GM19238 (cell line): Measurements from ENCODE around the gene MTFP1.
"Not testable (repeated sequence)": the region's sequence is repeated elsewhere in the genome, so short reads cannot be mapped to it uniquely, and the experiment has no call there.

Experiments
- DNase-seq: peaks from one replicate; pipeline ENCODE4 v3.0.0; 2011; ENCODE audit warnings: low spot score; ENCODE audit not compliant: insufficient read length

The MTFP1 gene, protein sequence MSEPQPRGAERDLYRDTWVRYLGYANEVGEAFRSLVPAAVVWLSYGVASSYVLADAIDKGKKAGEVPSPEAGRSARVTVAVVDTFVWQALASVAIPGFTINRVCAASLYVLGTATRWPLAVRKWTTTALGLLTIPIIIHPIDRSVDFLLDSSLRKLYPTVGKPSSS

DNA sequence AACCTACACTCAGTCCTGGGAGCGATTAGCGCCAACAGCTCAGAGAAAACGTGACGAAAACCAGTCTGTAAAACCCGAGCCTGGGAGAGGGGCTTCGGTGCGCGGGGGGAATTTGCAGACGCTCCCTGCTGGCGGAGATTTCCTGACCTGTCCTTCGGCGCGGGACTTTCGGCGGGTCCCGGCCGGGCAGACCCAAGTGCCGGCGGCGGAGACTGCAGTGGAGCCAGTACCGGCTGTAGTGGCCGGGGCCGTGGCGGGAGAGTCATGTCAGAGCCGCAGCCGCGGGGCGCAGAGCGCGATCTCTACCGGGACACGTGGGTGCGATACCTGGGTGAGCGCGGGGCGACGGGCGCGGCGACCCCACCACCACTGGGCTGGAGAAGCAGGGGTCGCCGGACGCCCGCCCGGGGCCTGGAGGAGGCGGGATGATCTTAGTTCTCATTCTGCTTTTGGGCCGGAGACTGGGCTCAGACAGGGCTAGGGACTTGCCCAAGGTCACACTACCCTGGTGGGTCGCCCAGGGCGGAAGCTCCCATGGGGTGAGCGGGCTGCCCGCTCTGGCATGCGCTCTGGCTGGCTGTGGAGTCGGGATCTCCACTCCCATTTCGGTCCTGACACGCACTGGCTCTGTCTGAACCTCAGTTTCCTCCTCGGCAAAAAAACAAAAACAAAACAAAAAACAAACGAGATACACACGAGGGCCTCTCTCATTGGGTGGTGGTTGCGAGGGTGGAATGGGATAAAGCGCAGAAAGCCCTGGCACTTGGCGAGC is at the start of gene MTFP1:
Gene MTFP1, plus strand, starts transcription at position 153 of the 772 bp plus-strand sequence. Its CDS starts 112 bp downstream, at position 265.
- peak; percentile 50 for DNase-seq

DNA sequence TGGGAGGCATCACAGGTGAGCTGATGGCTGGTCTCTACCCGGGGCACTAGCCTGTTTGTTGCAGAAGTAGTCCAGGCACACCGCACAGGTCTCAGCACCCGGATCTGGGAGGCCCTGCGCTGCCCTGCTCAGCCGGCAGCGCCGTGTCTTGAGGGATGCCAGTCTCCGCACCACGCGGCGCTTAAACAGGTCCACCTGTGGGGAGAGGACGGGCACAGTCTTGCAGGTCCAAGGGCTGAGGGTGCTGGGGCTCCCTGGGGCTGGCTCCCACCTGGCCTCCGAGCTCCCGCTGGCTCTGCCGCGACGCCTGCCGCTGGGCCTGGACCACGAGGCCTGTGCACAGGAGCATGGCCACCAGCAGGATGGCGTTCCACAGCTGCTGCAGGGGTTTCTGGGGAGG is 45.6 kb upstream of the MTFP1 start:
- no peak for DNase-seq

DNA sequence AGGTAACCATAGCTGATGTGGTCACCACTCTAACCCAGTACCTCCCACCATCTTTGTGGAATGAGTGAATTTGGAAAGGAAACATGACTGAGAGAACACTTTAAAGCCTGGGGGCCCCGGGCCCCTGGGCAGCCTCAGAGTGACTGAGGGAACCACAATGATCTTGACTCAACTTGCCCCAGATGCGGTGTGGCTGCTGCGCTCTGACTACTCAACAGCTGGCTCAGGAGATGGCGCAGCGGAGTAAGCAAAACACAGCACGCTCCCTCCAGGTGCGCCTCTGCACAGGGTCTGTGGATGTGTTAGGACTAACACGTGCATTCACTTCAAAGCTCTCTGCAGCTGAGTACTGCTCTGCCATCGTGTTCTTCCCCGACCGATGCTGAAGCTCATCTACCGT is 44.3 kb upstream of the MTFP1 start:
- DNase-seq: no peak

DNA sequence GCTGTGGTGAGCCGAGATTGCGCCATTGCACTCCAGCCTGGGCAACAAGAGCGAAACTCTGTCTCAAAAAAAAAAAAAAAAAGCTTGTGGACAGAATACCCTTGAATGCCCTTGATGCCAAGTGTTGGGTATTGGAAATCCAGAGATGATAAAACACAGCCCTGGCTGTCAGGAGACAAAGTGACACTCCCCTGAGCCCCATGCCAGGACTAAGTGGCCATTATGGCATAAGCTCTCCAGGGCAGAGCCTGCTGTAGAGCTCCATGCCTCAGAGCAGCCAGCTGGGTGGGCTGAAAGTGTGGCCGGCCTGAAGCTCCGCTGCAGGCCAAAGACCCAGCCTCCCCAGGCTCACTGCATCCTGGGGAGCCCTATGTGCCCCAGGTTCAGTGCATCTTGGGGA is 43.2 kb upstream of the MTFP1 start:
- no peak for DNase-seq

DNA sequence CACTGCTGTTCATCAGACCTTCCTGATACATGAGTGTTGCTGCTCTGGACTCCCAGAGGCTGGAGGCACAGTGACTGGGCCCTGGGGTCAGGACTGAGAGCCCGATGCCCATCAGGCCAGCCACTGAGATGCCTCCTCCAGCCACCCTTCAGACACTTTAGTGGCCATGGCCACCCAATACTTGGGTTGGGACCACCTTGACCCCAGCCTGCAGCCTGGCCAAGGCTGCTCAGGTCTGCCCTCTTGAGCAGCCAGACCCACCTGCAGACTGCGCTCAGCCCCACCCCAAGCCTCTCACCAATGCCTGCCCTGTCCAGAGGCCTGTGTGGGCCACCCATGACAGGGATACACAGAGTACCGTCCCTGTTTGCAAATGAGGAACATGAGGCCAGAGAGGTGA is 42.5 kb upstream of the MTFP1 start:
- DNase-seq: no peak

DNA sequence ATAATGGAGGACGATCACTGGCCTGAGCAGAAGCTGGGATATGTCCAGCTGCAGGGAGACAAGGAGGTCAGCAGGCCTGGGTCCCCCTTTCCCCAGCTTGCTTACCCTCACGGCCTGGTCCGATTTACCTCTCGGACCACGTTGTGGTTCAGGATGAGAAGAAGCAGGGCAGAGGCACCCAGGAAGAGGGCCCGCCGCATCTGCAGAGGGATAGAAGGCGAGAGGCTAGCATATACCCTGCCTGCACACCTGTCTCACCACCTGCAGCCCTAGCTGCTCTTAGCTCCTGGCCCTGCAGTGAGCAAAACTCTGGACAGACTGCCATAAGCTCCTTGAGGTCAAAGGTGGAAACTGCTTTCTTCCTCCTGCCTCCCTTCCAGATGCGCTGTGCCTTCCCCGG is 39.6 kb upstream of the MTFP1 start:
- no peak for DNase-seq

DNA sequence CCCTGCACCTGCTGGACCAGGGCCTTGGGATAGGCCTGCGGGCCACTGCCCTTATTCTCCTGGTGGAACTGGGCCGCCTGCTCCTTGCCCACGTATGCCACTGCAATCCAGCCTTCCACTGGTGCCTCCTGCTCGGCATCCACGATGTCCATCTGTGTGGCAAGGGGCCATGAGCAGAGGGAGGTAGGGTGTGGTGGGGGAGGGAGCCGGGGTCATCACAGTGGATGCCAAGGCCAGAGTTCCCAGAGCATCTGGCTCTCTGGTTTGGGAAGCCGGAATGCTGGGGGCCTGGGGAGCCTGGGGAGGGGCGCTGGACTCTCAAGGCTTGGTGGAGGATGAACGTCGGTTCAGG is 39.0 kb upstream of the MTFP1 start:
- no peak for DNase-seq

DNA sequence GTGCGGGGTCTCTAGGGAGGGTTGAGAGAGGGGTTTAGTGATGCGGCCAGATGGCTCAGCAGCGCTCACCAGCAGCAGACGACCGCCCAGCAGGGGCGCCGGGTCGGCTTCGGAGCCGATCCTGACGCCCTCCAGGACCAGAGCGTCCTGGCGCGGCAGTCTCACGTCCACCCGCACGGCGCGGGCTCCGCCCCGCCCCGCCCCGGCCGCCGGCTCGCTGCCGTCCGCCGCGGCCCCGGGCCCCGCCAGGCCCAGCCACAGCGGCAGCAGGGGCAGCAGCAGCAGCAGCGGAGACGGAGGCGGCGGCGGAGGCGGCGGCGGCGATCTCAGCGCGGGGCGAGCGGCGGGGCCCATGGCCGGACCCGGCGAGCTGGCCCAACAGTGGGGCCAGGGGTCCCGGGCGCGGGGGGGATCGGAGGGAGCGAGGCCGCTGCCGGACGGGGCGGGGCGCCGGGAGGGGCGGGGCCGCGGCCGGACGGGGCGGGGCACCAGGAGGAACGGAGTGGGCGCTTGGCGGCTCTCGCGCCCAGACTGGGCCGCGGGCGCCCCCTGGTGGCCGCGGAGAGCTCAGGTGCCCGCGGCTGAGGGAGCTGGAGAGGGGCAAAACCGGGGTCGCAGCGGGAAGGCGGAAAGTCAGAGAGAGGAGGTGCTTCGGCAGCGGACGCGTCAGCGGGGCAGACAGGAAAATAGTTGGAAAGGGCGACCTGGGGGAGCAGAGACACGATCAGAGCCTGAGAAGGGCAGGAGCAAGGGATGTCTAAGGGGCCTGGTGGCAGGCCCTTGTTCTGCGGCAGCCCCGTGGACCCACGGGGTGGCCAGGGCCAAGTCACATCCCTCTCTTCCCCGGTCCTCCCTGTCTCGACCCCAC is 38.4 kb upstream of the MTFP1 start, which contains the start of gene RNF215:
Gene RNF215, minus strand, starts transcription at position 452 of the 868 bp plus-strand sequence. Its CDS starts 98 bp downstream, at position 354.
- peak; percentile 92 for DNase-seq

DNA sequence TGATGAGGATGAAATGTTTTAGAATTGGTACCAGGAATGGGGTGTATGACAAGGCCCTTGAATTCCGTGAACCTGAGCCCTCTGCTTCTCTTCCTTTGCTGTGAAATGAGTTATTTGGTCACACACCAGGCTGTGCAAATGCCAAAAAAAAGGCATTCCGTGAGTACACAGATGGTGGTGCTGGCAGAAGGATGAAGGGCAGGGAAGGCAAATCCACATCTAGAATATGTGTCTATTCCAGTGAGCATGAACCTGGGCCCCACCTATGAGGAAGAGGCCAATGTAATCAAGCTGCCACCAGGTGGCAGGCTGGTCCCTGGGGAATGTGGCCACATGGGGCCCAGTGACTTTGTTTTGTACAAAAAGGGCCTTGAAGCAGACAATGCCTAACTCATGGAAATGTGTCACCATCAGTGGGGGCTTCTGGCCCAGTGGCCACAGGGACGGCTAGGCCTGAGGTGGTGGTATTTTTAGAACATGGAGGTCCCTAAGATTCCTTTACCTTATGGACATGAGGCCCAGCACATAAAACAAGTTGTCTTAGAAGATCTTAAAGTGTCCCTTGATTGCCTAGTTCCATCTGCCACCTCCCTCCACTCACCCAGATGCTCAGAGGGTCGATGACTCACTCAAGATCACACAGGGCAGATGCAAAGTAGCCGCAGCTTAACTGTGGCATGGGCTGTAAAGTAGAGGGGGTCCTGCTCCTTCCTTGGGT is 34.4 kb upstream of the MTFP1 start:
- DNase-seq: peak; percentile 76

DNA sequence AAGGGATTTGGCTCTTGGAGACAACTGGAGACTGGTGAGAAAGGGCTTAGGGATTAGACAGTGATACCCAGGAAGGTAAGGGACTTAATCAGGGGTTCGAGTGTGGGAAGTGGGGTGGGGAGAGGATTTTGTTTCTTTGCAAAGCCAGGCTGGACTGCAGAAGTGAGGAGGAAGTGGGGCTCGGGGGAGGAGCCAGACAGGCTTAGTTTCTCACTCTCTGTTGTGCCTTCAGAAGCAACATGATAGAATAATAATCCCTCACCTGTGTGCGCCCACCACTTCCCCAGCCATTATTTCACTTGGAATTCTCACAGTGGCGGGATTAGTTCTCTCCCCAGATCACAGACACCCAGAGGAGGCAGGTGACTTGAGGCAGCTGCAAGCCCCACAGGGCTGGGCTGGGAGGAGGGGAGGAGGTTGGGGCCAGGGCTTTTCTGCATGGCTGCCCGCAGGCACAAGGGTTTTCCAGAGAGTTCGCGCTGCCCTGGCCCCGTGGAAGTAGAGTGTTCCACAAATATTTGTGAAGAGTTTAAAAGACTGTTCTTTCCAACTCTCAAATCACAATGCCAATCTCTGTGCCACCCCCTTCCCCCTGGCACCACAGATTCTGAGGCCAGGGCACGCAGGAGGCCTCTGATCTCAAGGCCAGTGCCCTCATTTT is 32.8 kb upstream of the MTFP1 start:
- DNase-seq: no peak

DNA sequence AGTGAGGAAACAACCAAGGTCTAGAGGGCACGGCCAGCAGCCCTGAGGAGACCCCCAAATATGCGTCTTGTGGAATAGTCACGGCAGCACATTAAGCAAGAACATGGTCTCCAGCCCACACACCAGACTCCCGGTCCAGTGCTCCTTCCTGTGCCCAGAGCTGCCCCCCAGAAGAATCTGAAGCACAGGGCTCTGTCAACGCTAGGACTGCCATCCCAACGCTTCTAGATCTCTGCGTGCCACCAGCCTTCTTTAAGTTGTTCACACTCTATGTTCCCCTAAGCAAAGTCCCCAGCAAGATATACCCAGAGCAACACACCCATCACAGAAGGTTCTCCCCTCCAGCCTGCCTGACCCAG is 32.3 kb upstream of the MTFP1 start:
- no peak for DNase-seq

DNA sequence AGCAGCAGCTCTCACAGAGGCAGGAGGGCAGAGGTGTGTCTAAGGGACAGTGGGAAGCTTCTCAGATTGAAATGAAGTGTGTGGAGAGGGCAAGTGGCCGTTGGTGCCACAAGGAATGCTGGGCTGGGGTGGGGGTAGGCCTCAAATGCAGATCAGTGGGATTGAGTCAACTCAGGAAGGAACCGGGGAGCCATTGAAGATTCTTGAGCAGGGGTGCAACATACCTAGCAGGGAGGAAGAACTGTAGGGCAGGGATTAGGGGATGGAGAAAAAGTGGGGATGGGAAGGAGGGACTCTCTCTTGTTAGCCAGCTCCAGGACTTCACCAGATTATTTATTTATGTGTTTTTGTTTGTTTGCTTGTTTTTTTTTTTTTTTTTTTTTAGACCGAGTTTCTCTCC is 31.7 kb upstream of the MTFP1 start:
- no peak for DNase-seq

DNA sequence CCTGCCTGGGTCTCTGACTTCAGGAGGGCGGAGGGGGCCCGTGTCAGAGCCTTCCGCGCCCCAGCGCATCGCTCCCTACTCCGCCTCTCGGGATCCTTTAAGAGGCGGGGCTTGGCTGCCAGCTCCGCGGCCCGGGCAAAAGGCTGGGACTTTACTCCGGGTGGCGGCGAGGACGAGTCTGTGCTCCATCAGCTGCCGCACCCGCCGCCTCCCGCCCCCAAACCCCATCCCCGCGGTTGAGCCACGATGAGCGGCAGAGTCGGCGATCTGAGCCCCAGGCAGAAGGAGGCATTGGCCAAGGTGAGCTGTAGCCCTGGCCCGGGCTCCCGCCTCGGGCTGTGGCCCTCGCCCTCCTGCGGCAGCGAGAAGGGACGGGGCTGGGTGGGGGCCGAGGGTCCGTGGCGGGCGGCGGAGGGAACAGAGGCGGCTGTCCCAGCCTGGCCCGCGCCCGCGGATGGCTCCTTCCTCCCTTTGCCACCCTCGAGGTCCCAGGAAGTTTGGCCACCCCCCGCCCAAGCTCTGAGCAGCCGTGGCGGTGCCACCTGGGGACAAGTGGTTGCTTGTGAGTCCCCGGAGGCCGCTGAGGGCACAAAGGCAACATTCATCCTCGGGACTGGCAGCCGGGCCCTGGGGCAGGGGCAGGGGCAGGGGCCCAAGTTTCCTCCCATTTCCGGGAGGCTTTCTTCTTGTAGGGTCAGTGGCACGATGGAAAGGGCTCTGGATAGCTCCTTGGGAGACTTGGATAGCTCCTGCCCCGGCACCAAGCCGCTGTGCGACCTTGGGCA is 28.5 kb upstream of the MTFP1 start, which contains the start of gene SEC14L2:
Gene SEC14L2, plus strand, starts transcription at position 148 of the 785 bp plus-strand sequence. Its CDS starts 99 bp downstream, at position 247.
- no peak for DNase-seq

DNA sequence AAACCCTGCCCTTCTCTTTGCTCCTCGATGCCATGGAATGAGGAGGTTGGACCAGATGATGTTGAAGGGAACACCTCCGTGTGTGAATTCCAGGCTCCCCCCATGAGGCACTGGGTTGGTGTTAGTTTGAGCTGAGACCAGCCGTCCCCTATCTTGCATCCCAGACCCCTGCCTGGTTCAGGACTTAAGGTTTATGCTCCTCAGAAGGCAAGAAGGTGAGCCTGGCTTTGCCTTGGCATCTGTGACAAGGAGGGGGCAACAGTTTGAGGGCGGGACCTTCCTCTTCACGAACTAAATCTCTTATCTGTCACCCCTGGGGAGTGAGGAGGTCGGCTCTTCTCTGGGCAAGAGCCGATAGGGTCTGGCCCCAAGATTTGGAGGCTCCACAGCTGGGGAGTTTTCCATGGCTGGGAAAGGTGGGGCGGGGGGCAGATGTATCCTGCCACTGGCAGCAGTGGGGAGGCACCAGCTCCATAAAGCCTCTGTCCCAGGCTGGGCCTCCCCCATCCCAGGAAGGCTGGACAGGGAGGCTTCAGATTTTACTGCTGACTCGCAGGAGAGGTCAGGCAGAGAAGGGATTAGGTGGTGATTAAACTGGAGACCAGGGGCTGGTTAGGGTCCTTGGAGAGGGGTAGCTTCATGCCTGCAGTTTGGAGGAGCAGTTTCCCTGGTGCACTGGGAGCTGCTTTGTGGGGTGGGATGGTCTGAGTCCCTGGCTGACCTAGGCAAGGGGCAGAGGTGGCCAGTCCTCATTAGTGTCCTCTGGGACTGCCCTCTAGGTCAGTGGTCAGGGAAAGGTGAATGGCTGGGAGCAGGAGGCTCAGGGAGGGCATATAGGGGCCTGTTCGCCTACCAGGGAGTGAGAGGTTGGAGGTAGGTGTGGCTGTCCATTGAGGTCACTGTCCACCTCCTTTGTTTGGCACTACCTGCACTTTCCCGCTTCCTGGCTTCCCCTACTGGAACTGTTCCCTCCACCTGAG is 27.6 kb upstream of the MTFP1 start:
- DNase-seq: no peak

DNA sequence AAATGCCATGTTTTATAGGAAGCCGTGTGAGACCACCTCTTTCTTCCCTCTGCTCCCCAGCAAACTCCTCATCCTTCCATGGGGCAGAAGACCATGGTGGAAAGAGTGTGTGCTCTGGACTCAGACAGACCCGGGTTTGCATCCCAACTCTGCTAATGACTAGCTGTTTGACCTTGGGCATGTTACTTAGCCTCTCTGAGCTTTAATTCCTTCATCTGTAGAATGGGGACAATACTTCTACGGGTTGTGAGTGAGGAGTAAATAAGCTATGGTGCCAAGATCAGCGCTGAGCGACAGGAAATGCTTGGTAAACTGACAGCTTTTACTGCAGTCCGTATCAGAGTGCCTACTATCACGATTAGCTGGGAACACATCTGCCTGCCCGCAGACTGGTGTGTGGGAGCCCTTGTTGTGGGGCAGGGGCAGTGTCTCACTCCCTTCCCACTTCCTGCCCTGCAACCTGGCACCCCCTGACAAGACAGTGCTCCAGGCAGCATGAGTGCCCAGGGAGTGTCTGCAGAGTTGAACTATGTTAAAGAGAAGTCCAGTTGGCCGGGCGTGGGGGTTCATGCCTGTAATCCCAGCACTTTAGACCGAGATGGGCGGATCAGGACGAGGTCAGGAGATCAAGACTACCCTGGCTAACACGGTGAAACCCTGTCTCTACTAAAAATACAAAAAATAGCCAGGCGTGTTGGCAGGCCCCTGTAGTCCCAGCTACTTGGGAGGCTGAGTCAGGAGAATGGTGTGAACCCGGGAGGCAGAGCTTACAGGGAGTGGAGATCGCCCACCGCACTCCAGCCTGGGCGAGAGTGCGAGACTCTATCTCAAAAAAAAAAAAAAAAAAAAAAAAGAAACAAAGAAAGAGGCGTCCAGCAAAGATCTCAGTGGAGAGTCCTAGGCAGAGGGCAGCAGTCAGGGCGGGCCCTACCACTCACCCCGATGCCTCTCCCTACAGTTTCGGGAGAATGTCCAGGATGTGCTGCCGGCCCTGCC is 26.6 kb upstream of the MTFP1 start:
- DNase-seq: no peak

DNA sequence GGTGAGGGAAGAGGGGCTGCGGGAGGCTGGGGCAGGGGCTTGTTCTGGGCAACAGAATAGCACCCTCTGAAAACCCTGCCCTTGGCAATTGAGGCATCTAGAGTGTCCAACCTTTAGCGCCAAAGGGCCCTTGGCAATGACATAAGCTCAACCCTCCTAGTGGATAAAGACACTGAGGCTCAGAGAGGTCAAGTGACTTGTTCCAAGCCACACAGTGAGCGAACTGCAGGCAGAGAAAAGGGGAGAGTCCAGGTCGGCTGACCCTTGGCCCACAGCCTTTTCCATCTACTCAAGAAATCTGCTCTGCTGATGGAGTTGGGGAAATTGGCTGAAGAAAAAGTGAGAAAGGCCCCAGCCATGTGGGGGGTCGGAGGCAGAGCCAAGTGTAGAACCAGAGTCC is 25.9 kb upstream of the MTFP1 start:
- DNase-seq: no peak

DNA sequence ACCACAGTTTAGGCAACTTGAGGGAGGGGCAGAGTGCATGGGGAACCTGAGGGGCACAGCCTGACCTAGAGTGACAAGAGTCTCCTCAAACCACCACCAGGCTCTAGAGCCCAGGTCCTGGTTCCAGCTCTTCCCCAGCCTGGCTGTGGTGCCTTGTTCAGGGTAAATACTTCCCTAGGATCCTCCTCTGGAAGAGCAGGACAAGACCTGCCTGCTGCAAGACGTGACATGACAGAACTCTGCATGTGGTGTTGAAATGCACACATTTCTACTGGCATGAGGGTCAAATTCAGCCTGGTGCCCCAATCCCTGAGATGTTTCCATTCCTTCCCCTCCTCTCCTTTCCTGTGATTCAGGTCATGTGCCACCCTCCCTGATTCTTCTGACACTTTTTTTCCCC is 25.4 kb upstream of the MTFP1 start:
- no peak for DNase-seq

DNA sequence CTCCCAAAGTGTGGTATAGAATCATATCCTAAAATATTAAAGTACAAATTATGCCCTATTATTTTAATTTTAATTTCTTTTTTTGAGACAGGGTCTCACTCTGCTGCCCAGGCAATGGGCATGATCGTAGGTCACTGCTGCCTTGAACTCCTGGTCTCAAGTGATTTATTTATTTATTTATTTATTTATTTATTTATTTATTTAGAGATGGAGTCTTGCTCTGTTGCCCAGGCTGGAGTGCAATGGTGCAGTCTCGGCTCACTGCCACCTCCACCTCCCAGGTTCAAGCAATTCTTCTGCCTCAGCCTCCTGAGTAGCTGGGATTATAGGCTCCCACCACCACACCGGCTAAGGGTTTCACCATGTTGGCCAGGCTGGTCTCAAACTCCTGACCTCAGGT is 24.5 kb upstream of the MTFP1 start:
- DNase-seq: not testable (repeated sequence)
